ENCODE measurements around the gene HMCN1. TPM values are rescaled to one million over a fixed set of nuclear protein-coding genes. Genes with fewer than 3 reads are reported as not detected.

Gene HMCN1
- total RNA-seq, 4 donors from 2014 or later: 53.0 to 87.9 (median 76.8) TPM

DNA sequence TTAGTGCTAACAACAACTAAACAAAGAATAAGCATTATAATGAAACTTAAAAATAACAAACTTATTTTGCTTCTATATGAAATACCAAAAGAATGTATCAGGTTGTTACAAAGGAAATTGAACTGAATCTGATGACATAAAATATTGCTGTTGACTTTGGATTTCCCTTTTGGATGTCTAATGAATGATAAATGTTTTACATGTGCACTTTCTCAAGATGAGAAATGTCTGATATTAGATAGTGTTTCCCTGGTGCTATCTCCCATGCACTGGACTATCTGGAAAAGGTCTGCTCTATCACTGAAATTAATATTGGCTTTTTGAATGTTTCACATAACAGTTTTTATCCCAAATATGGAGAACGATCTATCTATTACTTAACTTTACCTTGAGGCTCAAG lies 179.9 kb downstream of the HMCN1 start:
- H3K9me3 ChIP-seq: no peaks in the 10 kb centered on the region
- intact Hi-C loops (cut with DNase I): no loop called here
- H3K27me3 ChIP-seq: no peaks in the 10 kb centered on the region
- TF ChIP-seq, protein P1, sequence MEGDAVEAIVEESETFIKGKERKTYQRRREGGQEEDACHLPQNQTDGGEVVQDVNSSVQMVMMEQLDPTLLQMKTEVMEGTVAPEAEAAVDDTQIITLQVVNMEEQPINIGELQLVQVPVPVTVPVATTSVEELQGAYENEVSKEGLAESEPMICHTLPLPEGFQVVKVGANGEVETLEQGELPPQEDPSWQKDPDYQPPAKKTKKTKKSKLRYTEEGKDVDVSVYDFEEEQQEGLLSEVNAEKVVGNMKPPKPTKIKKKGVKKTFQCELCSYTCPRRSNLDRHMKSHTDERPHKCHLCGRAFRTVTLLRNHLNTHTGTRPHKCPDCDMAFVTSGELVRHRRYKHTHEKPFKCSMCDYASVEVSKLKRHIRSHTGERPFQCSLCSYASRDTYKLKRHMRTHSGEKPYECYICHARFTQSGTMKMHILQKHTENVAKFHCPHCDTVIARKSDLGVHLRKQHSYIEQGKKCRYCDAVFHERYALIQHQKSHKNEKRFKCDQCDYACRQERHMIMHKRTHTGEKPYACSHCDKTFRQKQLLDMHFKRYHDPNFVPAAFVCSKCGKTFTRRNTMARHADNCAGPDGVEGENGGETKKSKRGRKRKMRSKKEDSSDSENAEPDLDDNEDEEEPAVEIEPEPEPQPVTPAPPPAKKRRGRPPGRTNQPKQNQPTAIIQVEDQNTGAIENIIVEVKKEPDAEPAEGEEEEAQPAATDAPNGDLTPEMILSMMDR (IDR thresholded peaks at IDR 0.05): no peak
- no peak for TF ChIP-seq POLR2A (IDR thresholded peaks at IDR 0.05; ENCODE audit: low read depth)
- TF ChIP-seq EP300 (IDR thresholded peaks at IDR 0.05): no peak
- no peak for TF ChIP-seq POLR2AphosphoS5 (IDR thresholded peaks at IDR 0.05)
- DNase-seq (ENCODE audit: extremely low spot score): no peak
- H3K4me3 ChIP-seq: no peak overlapping the region
- peaks cover 0 to 3% (median 0%) of the 10 kb centered on the region in 4 donors for H3K36me3 ChIP-seq
- no peak overlapping the region for H3K27ac ChIP-seq (replicated peaks in 1 of 4)
- peaks cover 0 to 16% (median 13%) of the 10 kb centered on the region in 4 donors for H3K4me1 ChIP-seq
- 85% methylated on average over 1 of the region's 1 CpG for WGBS

DNA sequence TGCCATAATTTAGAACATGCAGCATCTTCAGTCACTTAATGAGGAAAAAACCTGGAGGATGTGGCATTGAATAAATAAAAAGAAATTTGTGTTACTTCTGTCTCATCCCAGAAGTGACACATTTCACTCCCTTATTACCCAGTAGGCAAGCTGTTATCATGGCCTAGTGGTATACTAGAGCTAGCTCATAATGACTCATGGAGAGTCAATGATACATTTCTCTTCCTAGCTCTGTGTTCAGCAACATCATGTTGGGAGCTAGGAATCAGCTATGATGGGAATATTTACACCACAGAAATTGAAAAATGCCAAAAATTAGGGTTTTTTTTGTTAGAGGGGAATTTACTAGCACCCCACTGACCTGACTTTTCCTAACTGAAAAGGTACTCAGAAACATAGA lies 182.7 kb downstream of the HMCN1 start:
- H3K36me3 ChIP-seq: peaks cover 0 to 3% (median 0%) of the 10 kb centered on the region in 4 donors
- intact Hi-C loops (cut with DNase I): no loop called here
- TF ChIP-seq POLR2AphosphoS5 (IDR thresholded peaks at IDR 0.05) (no peak), EP300 (IDR thresholded peaks at IDR 0.05) (no peak), POLR2A (IDR thresholded peaks at IDR 0.05; ENCODE audit: low read depth) (no peak)
- TF ChIP-seq, protein P1 (IDR thresholded peaks at IDR 0.05): no peak

DNA sequence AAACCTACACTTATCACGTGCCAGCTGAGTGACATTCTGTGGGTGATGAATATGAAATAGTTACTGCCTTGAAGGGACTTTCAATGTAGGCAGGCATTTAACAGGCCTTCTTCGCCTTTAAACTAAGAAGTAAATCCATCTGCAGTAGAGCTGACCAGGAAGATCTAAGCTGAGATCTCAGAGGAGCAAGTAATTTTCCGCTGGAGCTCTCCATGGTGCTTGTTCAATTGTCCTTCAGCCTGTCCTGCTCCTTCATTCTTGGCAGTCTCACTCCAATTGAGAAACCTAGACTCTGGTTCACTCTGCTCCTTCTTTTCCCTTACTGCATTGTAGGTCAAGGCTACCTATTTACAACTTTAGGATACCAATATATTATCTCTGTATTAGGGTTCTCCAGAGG lies 183.5 kb downstream of the HMCN1 start:
- Histone ChIP-seq H3K27ac (replicated peaks in 1 of 4) (no peak overlapping the region), H3K36me3 (peaks cover 0 to 3% (median 0%) of the 10 kb centered on the region in 4 donors), H3K4me3 (no peak overlapping the region), H3K27me3 (no peaks in the 10 kb centered on the region), H3K4me1 (peaks cover 0 to 28% (median 18%) of the 10 kb centered on the region in 4 donors), H3K9me3 (no peaks in the 10 kb centered on the region)
- intact Hi-C loops (cut with DNase I): no loop called here
- 95% methylated on average over 3 of the region's 3 CpGs for WGBS
- DNase-seq (ENCODE audit: extremely low spot score): no peak
- no peak for TF ChIP-seq POLR2AphosphoS5 (IDR thresholded peaks at IDR 0.05)
- TF ChIP-seq, protein P1 (IDR thresholded peaks at IDR 0.05): no peak
- TF ChIP-seq EP300 (IDR thresholded peaks at IDR 0.05): no peak
- TF ChIP-seq POLR2A (IDR thresholded peaks at IDR 0.05; ENCODE audit: low read depth): no peak

More for the DNA sequence above, 182.7 kb downstream of the HMCN1 start:
- no peak overlapping the region for H3K4me3 ChIP-seq
- DNase-seq (ENCODE audit: extremely low spot score): no peak
- H3K4me1 ChIP-seq: peaks cover 0 to 28% (median 19%) of the 10 kb centered on the region in 4 donors
- no peaks in the 10 kb centered on the region for H3K9me3 ChIP-seq
- no peak overlapping the region for H3K27ac ChIP-seq (replicated peaks in 1 of 4)
- no peaks in the 10 kb centered on the region for H3K27me3 ChIP-seq

DNA sequence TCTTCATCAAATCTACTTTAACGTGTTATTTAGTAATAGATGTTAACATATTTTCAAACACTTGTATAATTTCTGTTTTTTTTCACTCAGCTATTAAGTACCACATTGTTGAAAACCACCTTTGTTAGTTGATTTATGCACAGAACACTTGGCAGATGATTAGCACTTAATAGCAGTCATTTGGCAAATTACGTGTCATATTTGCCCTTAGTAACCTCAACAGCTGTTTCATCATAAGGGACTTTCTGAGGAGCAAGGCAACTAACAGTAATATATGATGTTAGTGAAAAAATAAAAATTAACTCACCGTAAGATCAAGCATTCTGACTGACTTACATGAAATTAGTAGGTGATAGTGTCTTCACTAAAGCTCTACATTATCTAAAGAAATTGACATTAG lies 186.4 kb downstream of the HMCN1 start:
- Histone ChIP-seq H3K4me3 (no peak overlapping the region), H3K9me3 (no peaks in the 10 kb centered on the region), H3K36me3 (peaks cover 0 to 3% (median 0%) of the 10 kb centered on the region in 4 donors), H3K27ac (replicated peaks in 1 of 4) (no peak overlapping the region), H3K27me3 (no peaks in the 10 kb centered on the region), H3K4me1 (peaks cover 0 to 15% (median 6%) of the 10 kb centered on the region in 4 donors)
- WGBS: 44% methylated on average over 3 of the region's 3 CpGs
- no peak for DNase-seq (ENCODE audit: extremely low spot score)
- intact Hi-C loops (cut with DNase I): no loop called here
- no peak for TF ChIP-seq EP300 (IDR thresholded peaks at IDR 0.05)
- TF ChIP-seq, protein P1 (IDR thresholded peaks at IDR 0.05): no peak
- TF ChIP-seq POLR2A (IDR thresholded peaks at IDR 0.05; ENCODE audit: low read depth): no peak
- no peak for TF ChIP-seq POLR2AphosphoS5 (IDR thresholded peaks at IDR 0.05)

DNA sequence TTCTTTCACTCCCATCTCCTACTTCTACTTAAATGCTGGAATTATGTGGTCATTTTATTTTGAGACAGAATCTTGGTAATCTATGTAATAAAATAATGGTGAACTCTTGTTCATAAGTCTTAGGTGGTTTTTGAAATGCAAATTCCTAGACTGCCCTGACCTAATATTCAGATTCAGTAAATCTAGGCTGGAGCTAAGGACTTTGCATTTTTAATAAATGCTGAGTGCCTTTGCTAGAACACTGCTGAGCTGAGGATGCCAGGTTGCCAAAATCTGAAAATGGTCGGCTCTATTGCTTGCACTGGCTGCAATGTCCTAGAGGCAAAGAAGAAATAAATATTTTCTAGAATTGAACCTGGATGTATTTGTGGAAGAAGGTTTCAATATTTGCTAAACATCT lies 187.4 kb downstream of the HMCN1 start:
- intact Hi-C loops (cut with DNase I): no loop called here

More for the DNA sequence above, 187.4 kb downstream of the HMCN1 start:
- H3K9me3 ChIP-seq: no peaks in the 10 kb centered on the region
- peaks cover 0 to 25% (median 17%) of the 10 kb centered on the region in 4 donors for H3K4me1 ChIP-seq
- 85% methylated on average over 1 of the region's 1 CpG for WGBS
- H3K36me3 ChIP-seq: peaks cover 0 to 3% (median 0%) of the 10 kb centered on the region in 4 donors
- DNase-seq (ENCODE audit: extremely low spot score): no peak
- no peaks in the 10 kb centered on the region for H3K27me3 ChIP-seq
- no peak overlapping the region for H3K4me3 ChIP-seq
- no peak overlapping the region for H3K27ac ChIP-seq (replicated peaks in 1 of 4)
- TF ChIP-seq, protein P1 (IDR thresholded peaks at IDR 0.05): no peak
- TF ChIP-seq POLR2AphosphoS5 (IDR thresholded peaks at IDR 0.05) (no peak), EP300 (IDR thresholded peaks at IDR 0.05) (no peak), POLR2A (IDR thresholded peaks at IDR 0.05; ENCODE audit: low read depth) (no peak)

Data from esophagus muscularis mucosa (tissue), 4 donors.